Brain microvascular endothelial cell (primary cell): ENCODE measurements around the gene POLE3.
A peak's percentile ranks its signal among the peaks of the same experiment; 100 is the strongest.
"Not testable (repeated sequence)": the region's sequence is repeated elsewhere in the genome, so short reads cannot be mapped to it uniquely, and the experiment has no call there.

ENCODE experiments used
- DNase-seq: peaks from one replicate; pipeline ENCODE4 v3.0.0-alpha.2; 2020
- H3K27ac ChIP-seq: fragments of 250-450 bp; sonication (Bioruptor Pico); 2 replicates; pipeline ENCODE4 v1.5.1; 2020; ENCODE audit warnings: mild to moderate bottlenecking, moderate library complexity
- H3K27me3 ChIP-seq: fragments of 250-450 bp; sonication (Bioruptor Pico); replicated peaks from 2 replicates; pipeline ENCODE4 v1.5.1; 2020; ENCODE audit warnings: mild to moderate bottlenecking
- H3K36me3 ChIP-seq: fragments of 250-450 bp; sonication (Bioruptor Pico); replicated peaks from 2 replicates; pipeline ENCODE4 v1.5.1; 2020; ENCODE audit warnings: mild to moderate bottlenecking
- H3K4me3 ChIP-seq: 2 replicates; pipeline ENCODE4 v1.5.1; 2011; ENCODE audit warnings: low read depth, mild to moderate bottlenecking, control low read depth, low read length, moderate library complexity
- in situ Hi-C: cut with HindIII; loops from 2 replicates; pipeline ENCODE4 v1.10.0; 2017; ENCODE audit warnings: low sequenced_read_pairs, low pct_ligation_motif_present
- TF ChIP-seq, protein P1 (sequence below): IDR thresholded peaks from 2 replicates; pipeline ENCODE4 v1.5.1; 2011; ENCODE audit warnings: low read depth, mild to moderate bottlenecking, moderate library complexity, low read length, control low read depth, inconsistent platforms; ENCODE audit errors: missing control alignments

Gene POLE3

DNA sequence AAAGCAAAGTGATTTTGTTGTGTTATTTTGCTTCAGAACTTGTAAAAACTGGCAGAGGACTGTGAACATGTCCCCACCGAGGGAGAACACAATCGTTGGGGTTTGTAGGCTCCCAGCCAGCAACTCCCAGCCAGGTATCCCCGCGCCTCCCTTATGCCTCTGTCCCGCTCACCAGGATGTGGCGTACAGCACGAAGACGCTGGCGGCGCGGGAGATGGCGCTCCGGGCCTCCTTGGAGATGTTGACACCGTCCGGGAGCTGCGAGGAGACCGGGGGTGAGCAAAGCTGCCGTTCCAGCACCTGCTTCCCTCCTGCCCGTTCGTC is 630 bp downstream of the POLE3 start:
- in situ Hi-C loops: no loop called here
- TF ChIP-seq, protein P1, sequence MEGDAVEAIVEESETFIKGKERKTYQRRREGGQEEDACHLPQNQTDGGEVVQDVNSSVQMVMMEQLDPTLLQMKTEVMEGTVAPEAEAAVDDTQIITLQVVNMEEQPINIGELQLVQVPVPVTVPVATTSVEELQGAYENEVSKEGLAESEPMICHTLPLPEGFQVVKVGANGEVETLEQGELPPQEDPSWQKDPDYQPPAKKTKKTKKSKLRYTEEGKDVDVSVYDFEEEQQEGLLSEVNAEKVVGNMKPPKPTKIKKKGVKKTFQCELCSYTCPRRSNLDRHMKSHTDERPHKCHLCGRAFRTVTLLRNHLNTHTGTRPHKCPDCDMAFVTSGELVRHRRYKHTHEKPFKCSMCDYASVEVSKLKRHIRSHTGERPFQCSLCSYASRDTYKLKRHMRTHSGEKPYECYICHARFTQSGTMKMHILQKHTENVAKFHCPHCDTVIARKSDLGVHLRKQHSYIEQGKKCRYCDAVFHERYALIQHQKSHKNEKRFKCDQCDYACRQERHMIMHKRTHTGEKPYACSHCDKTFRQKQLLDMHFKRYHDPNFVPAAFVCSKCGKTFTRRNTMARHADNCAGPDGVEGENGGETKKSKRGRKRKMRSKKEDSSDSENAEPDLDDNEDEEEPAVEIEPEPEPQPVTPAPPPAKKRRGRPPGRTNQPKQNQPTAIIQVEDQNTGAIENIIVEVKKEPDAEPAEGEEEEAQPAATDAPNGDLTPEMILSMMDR: peak; percentile 20
- H3K4me3 ChIP-seq: peak overlapping the region; percentile 94
- no peak for DNase-seq
- peak overlapping the region; percentile 97 for H3K27ac ChIP-seq
- H3K27me3 ChIP-seq: no peaks in the 10 kb centered on the region
- H3K36me3 ChIP-seq: peaks cover 13% of the 10 kb centered on the region

DNA sequence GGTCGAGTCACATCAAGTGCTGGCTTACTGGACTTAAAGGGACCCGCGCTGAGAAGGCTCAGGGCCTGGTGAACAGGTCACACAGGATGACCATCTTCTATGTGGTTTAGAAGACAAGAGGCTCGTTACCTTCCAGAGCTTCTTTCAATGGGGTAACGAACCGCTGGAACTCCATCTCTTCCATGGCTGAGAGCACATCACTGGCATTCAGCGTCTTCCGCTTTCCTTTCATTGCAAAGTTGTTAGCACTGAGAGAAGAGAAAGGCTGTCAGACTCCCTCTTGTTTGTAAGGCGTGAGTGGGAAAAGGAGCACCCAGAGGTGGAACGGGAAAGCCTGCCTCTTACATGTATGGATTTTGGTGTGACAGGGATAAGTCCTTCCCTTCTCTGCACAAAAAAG is 994 bp downstream of the POLE3 start:
- in situ Hi-C loops: no loop called here
- TF ChIP-seq, protein P1: no peak

DNA sequence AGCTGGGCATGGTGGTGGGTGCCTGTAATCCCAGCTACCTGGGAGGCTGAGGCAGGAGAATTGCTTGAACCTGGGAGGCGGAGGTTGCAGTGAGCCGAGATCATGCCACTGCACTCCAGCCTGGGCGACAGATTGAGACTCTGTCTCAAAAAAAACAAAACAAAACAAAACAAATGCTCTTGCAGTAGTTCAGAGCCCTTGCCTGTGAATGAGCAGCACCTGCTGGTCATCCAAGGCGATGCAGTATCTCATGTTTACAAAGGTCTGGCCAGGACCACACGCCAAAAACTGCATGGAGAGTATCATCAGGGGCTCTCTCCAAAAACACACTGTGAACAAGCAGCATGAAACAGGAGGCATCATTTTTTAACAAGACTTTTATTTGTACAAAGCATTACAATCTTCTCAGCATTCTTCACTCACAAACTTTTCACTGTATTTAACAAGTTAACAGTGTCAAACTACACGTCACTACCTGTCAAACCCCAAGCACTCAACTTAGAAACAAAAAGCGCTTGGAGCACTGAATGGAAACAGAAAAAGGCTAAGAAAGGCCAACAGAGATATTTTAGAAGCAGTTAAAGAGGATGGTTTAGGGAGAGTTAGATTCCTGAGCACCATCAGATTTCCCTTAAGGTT is 3.5 kb downstream of the POLE3 start:
- in situ Hi-C loops, H3K27me3 ChIP-seq, H3K27ac ChIP-seq, H3K4me3 ChIP-seq: not testable (repeated sequence)
- TF ChIP-seq, protein P1: peak; percentile 87
- DNase-seq: peak; percentile 75
- peaks cover 13% of the 10 kb centered on the region for H3K36me3 ChIP-seq

More for the DNA sequence above, 994 bp downstream of the POLE3 start:
- Histone ChIP-seq H3K4me3 (peak overlapping the region; percentile 94), H3K27me3 (no peaks in the 10 kb centered on the region), H3K27ac (peak overlapping the region; percentile 97), H3K36me3 (peaks cover 13% of the 10 kb centered on the region)
- no peak for DNase-seq

DNA sequence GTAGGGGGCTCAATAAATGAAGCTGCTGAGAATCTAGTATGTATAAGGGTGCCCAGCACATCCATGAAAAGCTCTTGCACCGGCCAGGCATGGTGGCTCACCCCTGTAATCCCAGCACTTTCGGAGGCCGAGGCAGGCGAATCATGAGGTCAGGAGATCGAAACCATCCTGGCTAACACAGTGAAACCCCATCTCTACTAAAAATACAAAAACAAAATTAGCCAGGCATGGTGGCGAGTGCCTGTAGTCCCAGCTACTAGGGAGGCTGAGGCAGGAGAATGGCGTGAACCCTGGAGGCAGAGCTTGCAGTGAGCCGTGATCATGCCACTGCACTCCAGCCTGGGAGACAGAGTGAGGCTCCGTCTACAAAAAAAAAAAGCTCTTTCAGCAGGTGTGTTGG is 4.1 kb downstream of the POLE3 start:
- H3K27me3 ChIP-seq, H3K27ac ChIP-seq, in situ Hi-C loops, DNase-seq, H3K4me3 ChIP-seq: not testable (repeated sequence)
- peaks cover 13% of the 10 kb centered on the region for H3K36me3 ChIP-seq

DNA sequence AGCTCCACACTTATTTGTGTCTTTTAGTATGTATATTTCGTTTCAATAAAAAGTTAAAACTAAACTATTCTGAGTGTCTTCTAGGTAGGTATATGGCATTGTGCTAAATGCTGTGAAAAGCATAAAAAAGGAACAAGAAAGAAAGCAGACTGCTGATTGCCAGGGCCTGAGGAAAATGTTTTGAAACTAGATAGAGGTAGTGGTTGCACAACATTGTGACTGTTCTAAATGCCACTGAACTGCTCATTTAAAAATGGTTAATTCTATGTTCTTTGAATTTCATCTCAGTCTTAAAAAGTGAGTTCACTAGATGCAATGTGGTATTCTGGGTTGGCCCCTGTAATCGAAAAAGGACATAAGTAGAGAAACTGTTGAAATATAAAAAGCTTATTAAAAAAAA is 6.8 kb downstream of the POLE3 start:
- TF ChIP-seq, protein P1: no peak
- no peak for DNase-seq
- Histone ChIP-seq H3K27me3 (no peaks in the 10 kb centered on the region), H3K4me3 (no peak overlapping the region), H3K27ac (no peak overlapping the region), H3K36me3 (peaks cover 11% of the 10 kb centered on the region)
- in situ Hi-C loops: no loop called here

DNA sequence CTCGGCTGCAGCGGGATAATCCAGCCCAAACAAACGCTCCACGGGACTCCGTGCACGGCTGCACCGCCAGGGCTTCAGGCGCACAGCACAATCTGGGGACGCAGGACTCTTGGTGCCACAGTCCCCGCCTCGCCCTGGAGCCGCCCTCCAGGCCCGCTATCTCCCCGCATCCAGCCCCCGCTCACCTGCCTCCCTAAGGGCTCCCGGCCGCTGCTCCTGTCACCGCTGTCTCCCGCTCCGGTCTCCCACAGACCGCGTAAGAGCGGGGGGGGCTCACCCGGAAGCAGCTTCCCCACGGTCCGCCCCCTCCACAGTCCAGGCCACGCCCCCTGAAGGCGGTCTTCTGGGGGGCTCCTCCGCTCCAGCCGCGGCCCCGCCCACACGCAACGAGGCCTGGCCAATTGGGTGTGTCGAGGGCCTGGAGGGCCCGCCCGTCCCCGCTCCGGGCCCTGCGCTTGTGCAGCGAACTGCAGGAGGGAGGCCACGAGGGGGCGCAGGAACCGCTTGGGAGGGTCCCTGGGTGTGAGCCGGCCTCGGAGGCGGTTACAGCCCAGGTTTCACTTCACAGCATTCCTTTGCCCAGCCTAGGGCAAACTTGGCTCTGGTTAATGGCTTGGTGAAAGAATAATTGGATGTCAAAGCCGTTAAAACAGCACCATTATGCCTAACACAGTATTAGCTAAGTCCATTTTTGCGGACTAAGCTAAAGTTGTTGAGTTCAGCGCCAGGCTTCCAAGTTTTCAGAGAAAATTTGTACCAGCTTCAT is 9.3 kb downstream of the POLE3 start, which contains the start of gene ALAD:
Gene ALAD (minus strand): TSS at position 258 of the 766 bp plus-strand sequence. CDS start 7,725 bp downstream, outside the sequence.
- Histone ChIP-seq H3K27me3 (no peaks in the 10 kb centered on the region), H3K27ac (peak within 1 kb of the TSS; percentile 67), H3K36me3 (no peaks in the 10 kb centered on the region), H3K4me3 (peak within 1 kb of the TSS; percentile 92)
- in situ Hi-C loops: no loop called here
- peak; percentile 93 for DNase-seq
- TF ChIP-seq, protein P1: peak; percentile 89
